HG03457 (cell line): ENCODE measurements around the gene MAIP1.

Experiments used
- ATAC-seq: cut with Tn5 transposase; IDR thresholded peaks from one replicate; pipeline ENCODE4 v1.9.1; 2021; ENCODE audit warnings: moderate number of reproducible peaks; ENCODE audit not compliant: unreplicated experiment

MAIP1 gene

GRCh38 chr2:199987586-199987985, 32.2 kb downstream of the MAIP1 start:
- no peak for ATAC-seq

GRCh38 chr2:199988151-199988550, 32.8 kb downstream of the MAIP1 start:
- ATAC-seq, result no peak

GRCh38 chr2:199989822-199990221, 34.4 kb downstream of the MAIP1 start:
- no peak for ATAC-seq

- no peak for ATAC-seq
Observed at GRCh38 chr2:199991691-199992090, 36.3 kb downstream of the MAIP1 start.

GRCh38 chr2:199992296-199992695, 36.9 kb downstream of the MAIP1 start:
- no peak for ATAC-seq

GRCh38 chr2:199994371-199994770, 39.0 kb downstream of the MAIP1 start:
- no peak for ATAC-seq

- no peak for ATAC-seq
Observed at GRCh38 chr2:199994896-199995295, 39.5 kb downstream of the MAIP1 start.

GRCh38 chr2:199997296-199997695, 41.9 kb downstream of the MAIP1 start:
- no peak for ATAC-seq

- ATAC-seq, result no peak
Observed at GRCh38 chr2:199999166-199999565, 43.8 kb downstream of the MAIP1 start.

GRCh38 chr2:200000444-200001163, 45.2 kb downstream of the MAIP1 start:
- ATAC-seq, result no peak

GRCh38 chr2:200003444-200003843, 48.1 kb downstream of the MAIP1 start:
- ATAC-seq, result no peak

- ATAC-seq, result no peak
Observed at GRCh38 chr2:200005675-200006074, 50.3 kb downstream of the MAIP1 start.

- no peak for ATAC-seq
Observed at GRCh38 chr2:200007306-200007705, 51.9 kb downstream of the MAIP1 start.

- ATAC-seq, result no peak
Observed at GRCh38 chr2:200012401-200012800, 57.0 kb downstream of the MAIP1 start.
